HL-60 (cell line): ENCODE data around the gene FAM78A.

Source experiments
- DNase-seq, 2 experiments: peaks; one replicate each; pipeline ENCODE4 v3.0.0-alpha.2; 2010 to 2020; ENCODE audit warnings: low read depth in 1 of 2, low spot score in 1 of 2
- H3K27ac ChIP-seq: fragments of 250-450 bp; sonication (Bioruptor Pico); replicated peaks from 2 replicates; pipeline ENCODE4 v1.5.1; 2020; ENCODE audit warnings: mild to moderate bottlenecking, moderate library complexity
- H3K27me3 ChIP-seq: fragments of 250-450 bp; sonication (Bioruptor Pico); 2 replicates; pipeline ENCODE4 v1.5.1; 2021; ENCODE audit warnings: mild to moderate bottlenecking, moderate library complexity; ENCODE audit not compliant: insufficient read depth, poor library complexity, severe bottlenecking
- H3K4me3 ChIP-seq: replicated peaks from 2 replicates; pipeline ENCODE4 v1.5.1; 2011; ENCODE audit warnings: mild to moderate bottlenecking, control low read depth, low read length; ENCODE audit not compliant: insufficient read depth
- GABPA ChIP-seq: IDR thresholded peaks from 2 replicates; pipeline ENCODE4 v1.6.1; 2012; ENCODE audit warnings: low read depth
- POLR2AphosphoS5 ChIP-seq: IDR thresholded peaks from 2 replicates; pipeline ENCODE4 v1.6.1; 2012; ENCODE audit warnings: low read depth
- REST ChIP-seq: IDR thresholded peaks from 2 replicates; pipeline ENCODE4 v1.6.1; 2012; ENCODE audit warnings: low read depth; ENCODE audit not compliant: insufficient replicate concordance
- SPI1 ChIP-seq: IDR thresholded peaks from 2 replicates; pipeline ENCODE4 v1.6.1; 2012; ENCODE audit warnings: low read depth, mild to moderate bottlenecking, borderline replicate concordance
- TF ChIP-seq, protein P1 (sequence below): IDR thresholded peaks from one replicate; pipeline ENCODE4 v1.5.1; 2011; ENCODE audit warnings: low read length, control low read depth, inconsistent platforms; ENCODE audit not compliant: insufficient read depth

The FAM78A gene

DNA sequence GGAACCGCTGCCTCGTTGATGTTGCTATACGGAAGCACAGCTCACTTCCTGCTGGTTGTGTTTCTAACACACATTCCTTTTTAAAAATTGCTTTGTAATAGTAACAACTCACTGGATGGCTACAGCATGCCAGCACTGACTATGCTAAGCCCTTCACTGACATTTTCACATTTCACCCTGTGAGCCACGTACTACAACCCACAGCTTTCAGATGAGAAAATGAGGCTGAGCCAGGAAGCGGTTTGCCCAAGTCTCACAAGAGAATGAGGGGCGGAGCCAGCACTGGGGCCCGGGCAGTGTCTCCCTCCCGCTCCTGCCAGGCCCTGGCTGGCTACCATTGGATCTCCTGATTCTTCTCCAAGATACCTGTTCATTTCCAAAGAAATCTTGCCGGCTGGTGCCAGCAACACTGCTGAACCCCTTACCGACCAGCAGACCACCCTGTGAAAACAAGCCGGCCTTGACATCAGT is 38.3 kb downstream of the FAM78A start:
- no peaks in the 10 kb centered on the region for H3K27me3 ChIP-seq
- H3K27ac ChIP-seq = peak overlapping the region; percentile 76
- peak in 1 of 2 experiments; percentile 88 for DNase-seq
- no peak overlapping the region for H3K4me3 ChIP-seq
- TF ChIP-seq POLR2AphosphoS5 = peak; percentile 53; the same call in 1 of the 2 replicates
- TF ChIP-seq SPI1 = no peak
- TF ChIP-seq, protein P1, sequence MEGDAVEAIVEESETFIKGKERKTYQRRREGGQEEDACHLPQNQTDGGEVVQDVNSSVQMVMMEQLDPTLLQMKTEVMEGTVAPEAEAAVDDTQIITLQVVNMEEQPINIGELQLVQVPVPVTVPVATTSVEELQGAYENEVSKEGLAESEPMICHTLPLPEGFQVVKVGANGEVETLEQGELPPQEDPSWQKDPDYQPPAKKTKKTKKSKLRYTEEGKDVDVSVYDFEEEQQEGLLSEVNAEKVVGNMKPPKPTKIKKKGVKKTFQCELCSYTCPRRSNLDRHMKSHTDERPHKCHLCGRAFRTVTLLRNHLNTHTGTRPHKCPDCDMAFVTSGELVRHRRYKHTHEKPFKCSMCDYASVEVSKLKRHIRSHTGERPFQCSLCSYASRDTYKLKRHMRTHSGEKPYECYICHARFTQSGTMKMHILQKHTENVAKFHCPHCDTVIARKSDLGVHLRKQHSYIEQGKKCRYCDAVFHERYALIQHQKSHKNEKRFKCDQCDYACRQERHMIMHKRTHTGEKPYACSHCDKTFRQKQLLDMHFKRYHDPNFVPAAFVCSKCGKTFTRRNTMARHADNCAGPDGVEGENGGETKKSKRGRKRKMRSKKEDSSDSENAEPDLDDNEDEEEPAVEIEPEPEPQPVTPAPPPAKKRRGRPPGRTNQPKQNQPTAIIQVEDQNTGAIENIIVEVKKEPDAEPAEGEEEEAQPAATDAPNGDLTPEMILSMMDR = no peak
- TF ChIP-seq REST = peak; percentile 29
- TF ChIP-seq GABPA = 0 out of 2 replicates have a peak, but pooled peaks have one; percentile 1

- TF ChIP-seq POLR2AphosphoS5 (no peak), GABPA (no peak)
- no peak for DNase-seq
- Histone ChIP-seq H3K4me3 (no peak overlapping the region), H3K27me3 (no peaks in the 10 kb centered on the region), H3K27ac (peak overlapping the region; percentile 76)
Measured at GRCh38 chr9:131237291-131237690, 39.0 kb downstream of the FAM78A start.

- H3K4me3 ChIP-seq = no peak overlapping the region
- DNase-seq = no peak
- no peaks in the 10 kb centered on the region for H3K27me3 ChIP-seq
- TF ChIP-seq POLR2AphosphoS5 (no peak), GABPA (no peak), REST (no peak), SPI1 (no peak)
- TF ChIP-seq, protein P1 = no peak
- no peak overlapping the region for H3K27ac ChIP-seq
Measured at GRCh38 chr9:131236761-131237160, 39.5 kb downstream of the FAM78A start.

DNA sequence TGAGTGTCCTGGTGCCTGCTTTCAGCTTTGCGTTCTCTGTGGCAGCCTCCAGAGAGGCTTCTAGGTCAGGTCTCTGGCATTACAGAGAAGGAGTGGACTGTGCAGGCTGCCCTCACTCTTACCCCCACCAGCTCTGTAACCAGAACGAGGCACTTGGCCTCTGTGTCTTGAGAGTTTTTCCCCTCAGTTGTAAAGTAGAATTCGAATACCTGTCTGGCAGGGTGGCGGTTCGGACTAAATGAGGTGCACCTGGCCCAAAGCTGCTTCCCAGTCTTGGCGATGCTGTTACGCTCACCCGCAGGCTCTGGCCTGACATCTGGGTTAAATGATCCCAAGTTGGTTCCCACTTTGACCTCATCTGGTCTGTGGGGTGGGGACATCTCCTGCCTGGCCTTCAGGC is 40.1 kb downstream of the FAM78A start:
- Histone ChIP-seq H3K27me3 (no peaks in the 10 kb centered on the region), H3K27ac (no peak overlapping the region), H3K4me3 (no peak overlapping the region)
- DNase-seq = no peak
- TF ChIP-seq POLR2AphosphoS5 = no peak
- TF ChIP-seq SPI1 = no peak
- no peak for TF ChIP-seq GABPA
- no peak for TF ChIP-seq REST
- TF ChIP-seq, protein P1 = no peak
